Panc1 (cell line): ENCODE results near the gene PBXIP1. TPM values are rescaled to one million over a fixed set of nuclear protein-coding genes. Genes with fewer than 3 reads are reported as not detected.

Experiments
- ATAC-seq: fragments of 200-7000 bp; cut with Tn5 transposase; 2 replicates; pipeline ENCODE4 v1.9.1; 2020; ENCODE audit warnings: mild to moderate bottlenecking, moderate library complexity
- BruUV-seq: library from RNA; stranded (reverse); fragments of 400-500 nt; replicated peaks from 2 replicates; lab custom pipeline; 2021; lab: Mats Ljungman, UMichigan
- CTCF ChIA-PET: fragments of 300-600 bp; sonication (Branson Sonifier 250); formaldehyde crosslinking; loops from one replicate; lab custom pipeline; 2022; ENCODE audit warnings: antibody characterized with exemption; lab: Charles Lee
- POLR2A ChIA-PET: fragments of 300-600 bp; sonication (Branson Sonifier 250); formaldehyde crosslinking; loops from one replicate; lab custom pipeline; 2022; ENCODE audit warnings: antibody characterized with exemption; lab: Charles Lee
- DNase-seq: peaks from one replicate; pipeline ENCODE4 v3.0.0-alpha.2; 2010; ENCODE audit warnings: low read depth, low spot score
- H3K27ac ChIP-seq: 2 replicates; pipeline ENCODE4 v1.5.1; 2011; ENCODE audit warnings: mild to moderate bottlenecking, low read length, inconsistent platforms
- H3K27me3 ChIP-seq: fragments of 200-500 bp; sonication (Bioruptor generic); 2 replicates; pipeline ENCODE4 v1.6.0; 2014; ENCODE audit warnings: low read length, inconsistent platforms; ENCODE audit not compliant: control insufficient read depth, insufficient read depth
- H3K36me3 ChIP-seq: fragments of 200-500 bp; sonication (Bioruptor generic); 2 replicates; pipeline ENCODE4 v1.5.1; 2014; ENCODE audit warnings: inconsistent platforms, mild to moderate bottlenecking, low read length, moderate library complexity; ENCODE audit not compliant: control insufficient read depth, insufficient read depth
- H3K4me1 ChIP-seq: 2 replicates; pipeline ENCODE4 v1.5.1; 2011; ENCODE audit warnings: inconsistent platforms, mild to moderate bottlenecking, low read length, moderate library complexity; ENCODE audit not compliant: control insufficient read depth, insufficient read depth
- H3K4me3 ChIP-seq, 2 experiments: 2 replicates each; pipeline ENCODE4 v1.5.1; 2011 to 2012; ENCODE audit warnings: low read depth in 2 of 2, low read length in 2 of 2, mild to moderate bottlenecking in 2 of 2, inconsistent platforms in 1 of 2, moderate library complexity in 1 of 2
- H3K9me3 ChIP-seq: fragments of 200-500 bp; sonication (Bioruptor generic); 2 replicates; pipeline ENCODE4 v1.5.1; 2014; ENCODE audit warnings: low read depth, mild to moderate bottlenecking, inconsistent platforms, low read length, moderate library complexity; ENCODE audit not compliant: control insufficient read depth, insufficient read depth
- POLR2AphosphoS5 ChIP-seq: IDR thresholded peaks from 2 replicates; pipeline ENCODE4 v1.6.1; 2012; ENCODE audit warnings: mild to moderate bottlenecking, low read depth, low read length, moderate library complexity
- SIN3A ChIP-seq: IDR thresholded peaks from 2 replicates; pipeline ENCODE4 v1.6.1; 2012; ENCODE audit warnings: low read depth, mild to moderate bottlenecking, low read length, moderate library complexity, borderline replicate concordance; ENCODE audit not compliant: insufficient read depth
- TCF7L2 ChIP-seq: IDR thresholded peaks from 2 replicates; pipeline ENCODE4 v1.6.1; 2011; ENCODE audit warnings: mild to moderate bottlenecking, low read depth, low read length, inconsistent platforms
- in situ Hi-C: cut with HindIII; loops from 2 replicates; pipeline ENCODE4 v1.10.0; 2016; ENCODE audit warnings: low sequenced_read_pairs, low pct_unique_long_range_greater_than_20kb
- intact Hi-C: fragments of 100-400 bp; cut with micrococcal nuclease; formaldehyde crosslinking; loops from one replicate; pipeline ENCODE4 v1.10.0; 2022; ENCODE audit not compliant: unreplicated experiment
- total RNA-seq: library from RNA; stranded (reverse); gene quantifications from one replicate; pipeline ENCODE4 v1.2.1, GENCODE V29; 2021; ENCODE audit not compliant: unreplicated experiment
- TF ChIP-seq, protein P1 (sequence below): fragments of 450-650 bp; IDR thresholded peaks from 2 replicates; pipeline ENCODE4 v1.5.1; 2017; ENCODE audit warnings: mild to moderate bottlenecking
- TF ChIP-seq, protein P2 (sequence below), 2 experiments: IDR thresholded peaks; 2 replicates each; pipeline ENCODE4 v1.6.1; 2011 to 2012; ENCODE audit warnings: low read depth in 2 of 2, control low read depth in 1 of 2, low read length in 1 of 2, mild to moderate bottlenecking in 1 of 2, moderate library complexity in 1 of 2; ENCODE audit not compliant: insufficient read depth in 1 of 2

Gene PBXIP1
- total RNA-seq, 1 experiment from 2014 or later, result 40.7 TPM

DNA sequence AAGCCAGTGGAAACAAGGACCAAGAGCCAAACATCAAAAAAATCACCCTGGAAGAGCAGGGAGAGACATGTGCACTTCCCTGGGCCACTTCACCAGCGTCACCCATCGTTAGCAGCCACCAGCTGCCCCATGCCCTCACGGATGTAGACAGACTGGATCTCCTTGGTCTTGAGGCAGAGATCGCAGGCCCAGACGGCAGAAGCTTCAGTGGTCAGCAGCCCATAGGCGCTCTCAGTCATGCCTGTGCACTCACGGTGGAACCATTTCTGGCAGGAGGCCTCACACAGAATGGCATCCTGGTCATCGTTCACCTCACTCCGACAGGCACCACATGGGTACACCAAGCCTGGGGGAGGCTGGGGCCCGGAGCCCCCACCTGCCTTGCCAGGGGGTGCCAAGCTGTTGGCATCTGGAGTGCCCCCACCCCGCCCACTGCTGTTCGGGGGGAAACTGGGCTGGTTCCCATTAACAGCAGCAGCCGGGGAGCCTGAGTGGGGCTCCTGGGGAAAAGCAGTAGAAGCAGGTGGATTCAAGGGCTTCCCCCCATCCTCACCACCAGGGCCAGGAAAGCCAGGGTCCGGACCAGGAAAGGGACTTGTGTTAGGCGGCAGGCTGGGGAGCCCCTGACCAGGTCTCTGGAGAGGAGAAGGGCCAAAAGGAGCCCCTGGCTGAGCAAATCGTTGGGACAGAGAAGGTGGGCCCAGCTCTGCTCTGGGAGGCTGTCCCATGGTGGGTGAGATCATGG lies 3.0 kb upstream of the PBXIP1 start:
- ATAC-seq (no peak), DNase-seq (no peak)
- intact Hi-C loops (loop anchor here (10.0 kb wide), 1 partner anchor 394 kb away; the partner anchor contains the start of gene CHRNB2), in situ Hi-C loops (no loop called here)
- Histone ChIP-seq H3K27ac (no peak overlapping the region), H3K36me3 (peaks cover 12% of the 10 kb centered on the region; the same call in 1 of the 2 replicates), H3K9me3 (no peaks in the 10 kb centered on the region), H3K4me1 (peaks cover 48% of the 10 kb centered on the region), H3K27me3 (no peaks in the 10 kb centered on the region), H3K4me3 (no peak overlapping the region)
- BruUV-seq, result no TSS peak
- CTCF ChIA-PET, result interaction anchor here (0.5 kb wide), 1 partner anchor 124 kb away, joined by 6 read pairs; no protein-coding TSS in a partner anchor
- POLR2A ChIA-PET, result no interaction called here
- TF ChIP-seq, protein P1, sequence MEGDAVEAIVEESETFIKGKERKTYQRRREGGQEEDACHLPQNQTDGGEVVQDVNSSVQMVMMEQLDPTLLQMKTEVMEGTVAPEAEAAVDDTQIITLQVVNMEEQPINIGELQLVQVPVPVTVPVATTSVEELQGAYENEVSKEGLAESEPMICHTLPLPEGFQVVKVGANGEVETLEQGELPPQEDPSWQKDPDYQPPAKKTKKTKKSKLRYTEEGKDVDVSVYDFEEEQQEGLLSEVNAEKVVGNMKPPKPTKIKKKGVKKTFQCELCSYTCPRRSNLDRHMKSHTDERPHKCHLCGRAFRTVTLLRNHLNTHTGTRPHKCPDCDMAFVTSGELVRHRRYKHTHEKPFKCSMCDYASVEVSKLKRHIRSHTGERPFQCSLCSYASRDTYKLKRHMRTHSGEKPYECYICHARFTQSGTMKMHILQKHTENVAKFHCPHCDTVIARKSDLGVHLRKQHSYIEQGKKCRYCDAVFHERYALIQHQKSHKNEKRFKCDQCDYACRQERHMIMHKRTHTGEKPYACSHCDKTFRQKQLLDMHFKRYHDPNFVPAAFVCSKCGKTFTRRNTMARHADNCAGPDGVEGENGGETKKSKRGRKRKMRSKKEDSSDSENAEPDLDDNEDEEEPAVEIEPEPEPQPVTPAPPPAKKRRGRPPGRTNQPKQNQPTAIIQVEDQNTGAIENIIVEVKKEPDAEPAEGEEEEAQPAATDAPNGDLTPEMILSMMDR, result no peak
- TF ChIP-seq SIN3A (no peak), TCF7L2 (no peak), POLR2AphosphoS5 (no peak)
- TF ChIP-seq, protein P2, sequence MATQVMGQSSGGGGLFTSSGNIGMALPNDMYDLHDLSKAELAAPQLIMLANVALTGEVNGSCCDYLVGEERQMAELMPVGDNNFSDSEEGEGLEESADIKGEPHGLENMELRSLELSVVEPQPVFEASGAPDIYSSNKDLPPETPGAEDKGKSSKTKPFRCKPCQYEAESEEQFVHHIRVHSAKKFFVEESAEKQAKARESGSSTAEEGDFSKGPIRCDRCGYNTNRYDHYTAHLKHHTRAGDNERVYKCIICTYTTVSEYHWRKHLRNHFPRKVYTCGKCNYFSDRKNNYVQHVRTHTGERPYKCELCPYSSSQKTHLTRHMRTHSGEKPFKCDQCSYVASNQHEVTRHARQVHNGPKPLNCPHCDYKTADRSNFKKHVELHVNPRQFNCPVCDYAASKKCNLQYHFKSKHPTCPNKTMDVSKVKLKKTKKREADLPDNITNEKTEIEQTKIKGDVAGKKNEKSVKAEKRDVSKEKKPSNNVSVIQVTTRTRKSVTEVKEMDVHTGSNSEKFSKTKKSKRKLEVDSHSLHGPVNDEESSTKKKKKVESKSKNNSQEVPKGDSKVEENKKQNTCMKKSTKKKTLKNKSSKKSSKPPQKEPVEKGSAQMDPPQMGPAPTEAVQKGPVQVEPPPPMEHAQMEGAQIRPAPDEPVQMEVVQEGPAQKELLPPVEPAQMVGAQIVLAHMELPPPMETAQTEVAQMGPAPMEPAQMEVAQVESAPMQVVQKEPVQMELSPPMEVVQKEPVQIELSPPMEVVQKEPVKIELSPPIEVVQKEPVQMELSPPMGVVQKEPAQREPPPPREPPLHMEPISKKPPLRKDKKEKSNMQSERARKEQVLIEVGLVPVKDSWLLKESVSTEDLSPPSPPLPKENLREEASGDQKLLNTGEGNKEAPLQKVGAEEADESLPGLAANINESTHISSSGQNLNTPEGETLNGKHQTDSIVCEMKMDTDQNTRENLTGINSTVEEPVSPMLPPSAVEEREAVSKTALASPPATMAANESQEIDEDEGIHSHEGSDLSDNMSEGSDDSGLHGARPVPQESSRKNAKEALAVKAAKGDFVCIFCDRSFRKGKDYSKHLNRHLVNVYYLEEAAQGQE (IDR thresholded peaks at IDR 0.05; ENCODE audit: insufficient read depth in 1 of 2, low read depth in 2 of 2, low read length in 1 of 2), result no peak

DNA sequence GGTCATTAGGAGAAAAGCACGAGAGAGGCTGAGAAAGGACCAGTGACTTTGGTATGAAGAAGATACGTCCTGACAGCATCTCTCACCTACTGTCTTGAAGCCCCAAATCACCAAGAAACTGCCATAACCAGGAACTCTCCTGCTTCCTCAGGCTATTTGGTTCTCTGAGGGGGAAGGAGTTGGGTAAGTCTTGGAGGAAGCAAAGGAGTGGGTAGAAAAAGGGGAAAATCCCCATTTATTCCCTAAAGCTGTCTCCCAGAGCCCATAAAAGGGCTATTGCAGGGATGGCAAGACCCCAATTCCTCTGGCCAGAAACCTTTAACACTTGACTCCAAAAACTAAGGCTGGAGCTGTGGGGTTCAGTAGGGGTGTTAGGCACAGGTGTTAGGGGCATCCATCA lies 2.1 kb upstream of the PBXIP1 start:
- H3K4me1 ChIP-seq, result peaks cover 40% of the 10 kb centered on the region
- ChIA-PET POLR2A (no interaction called here), CTCF (interaction anchor here (0.5 kb wide), 1 partner anchor 125 kb away, joined by 6 read pairs; no protein-coding TSS in a partner anchor)
- TF ChIP-seq TCF7L2 (no peak), SIN3A (no peak), POLR2AphosphoS5 (no peak)
- TF ChIP-seq, protein P2 (IDR thresholded peaks at IDR 0.05; ENCODE audit: insufficient read depth in 1 of 2, low read depth in 2 of 2, low read length in 1 of 2), result no peak
- TF ChIP-seq, protein P1, result no peak
- intact Hi-C loops (loop anchor here (10.0 kb wide), 1 partner anchor 393 kb away; the partner anchor contains the start of gene CHRNB2), in situ Hi-C loops (no loop called here)
- H3K27ac ChIP-seq, result no peak overlapping the region
- H3K4me3 ChIP-seq, result no peak overlapping the region
- H3K9me3 ChIP-seq, result no peaks in the 10 kb centered on the region
- ATAC-seq, result no peak
- BruUV-seq, result no TSS peak
- no peak for DNase-seq
- no peaks in the 10 kb centered on the region for H3K27me3 ChIP-seq
- peaks cover 8% of the 10 kb centered on the region; the same call in 1 of the 2 replicates for H3K36me3 ChIP-seq
